Measurements from ENCODE around the gene TMEM120B.
A peak's percentile ranks its signal among the peaks of the same experiment; 100 is the strongest.

Gene TMEM120B

GRCh38 chr12:121805171-121806008, 92.8 kb downstream of the TMEM120B start:
- DNase-seq = no peak

GRCh38 chr12:121806009-121806545, 93.5 kb downstream of the TMEM120B start:
- no peak for DNase-seq

- no peak for DNase-seq
These were observed 94.2 kb downstream of the TMEM120B start for GRCh38 chr12:121806546-121807423.

- DNase-seq = no peak
These were observed 95.2 kb downstream of the TMEM120B start for GRCh38 chr12:121807642-121808347.

- no peak for DNase-seq
These were observed 96.1 kb downstream of the TMEM120B start for GRCh38 chr12:121808623-121809022.

- no peak for DNase-seq
These were observed 97.2 kb downstream of the TMEM120B start for GRCh38 chr12:121809712-121810116.

GRCh38 chr12:121810234-121810817, 97.8 kb downstream of the TMEM120B start:
- no peak for DNase-seq

GRCh38 chr12:121810833-121811433, 98.4 kb downstream of the TMEM120B start:
- no peak for DNase-seq

GRCh38 chr12:121811434-121812319, 99.1 kb downstream of the TMEM120B start:
- peak in 4 of 5 donors; percentile 51 to 74 (median 58) for DNase-seq

- DNase-seq = peak in 1 of 5 donors; percentile 37
These were observed 99.8 kb downstream of the TMEM120B start for GRCh38 chr12:121812320-121812871.

- DNase-seq = peak in 1 of 5 donors; percentile 33
These were observed 100.7 kb downstream of the TMEM120B start for GRCh38 chr12:121812921-121813896.

- DNase-seq = no peak
These were observed 101.4 kb downstream of the TMEM120B start for GRCh38 chr12:121813951-121814350.

GRCh38 chr12:121814429-121815119, 102.0 kb downstream of the TMEM120B start:
- DNase-seq = peak in 1 of 5 donors; percentile 9

GRCh38 chr12:121815263-121815662, 102.7 kb downstream of the TMEM120B start:
- DNase-seq = no peak

- DNase-seq = peak in 1 of 5 donors; percentile 12
These were observed 104.5 kb downstream of the TMEM120B start for GRCh38 chr12:121816925-121817647.

GRCh38 chr12:121817648-121818043, 105.1 kb downstream of the TMEM120B start:
- DNase-seq = no peak

GRCh38 chr12:121819212-121819949, 106.8 kb downstream of the TMEM120B start:
- DNase-seq = no peak
